ENCODE results near the gene CBL.

DNA sequence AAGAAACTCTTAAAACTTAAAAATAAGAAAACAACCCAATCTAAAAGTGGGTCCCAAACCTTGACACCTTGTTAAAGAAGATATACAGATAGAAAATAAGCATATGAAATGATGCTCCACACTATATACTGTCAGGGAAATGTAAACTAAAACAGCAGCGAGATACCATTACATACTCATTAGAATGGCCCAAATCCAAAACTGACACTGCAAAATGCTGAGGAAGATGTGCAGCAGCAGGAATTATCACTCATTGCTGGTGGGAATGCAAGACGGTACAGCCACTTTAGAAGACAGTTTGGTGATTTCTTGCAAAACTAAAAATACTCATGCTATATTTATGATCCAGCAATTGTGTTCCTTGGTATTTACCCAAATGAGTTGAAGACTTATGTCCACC lies 123.2 kb downstream of the CBL start:
- TF ChIP-seq, protein P1, sequence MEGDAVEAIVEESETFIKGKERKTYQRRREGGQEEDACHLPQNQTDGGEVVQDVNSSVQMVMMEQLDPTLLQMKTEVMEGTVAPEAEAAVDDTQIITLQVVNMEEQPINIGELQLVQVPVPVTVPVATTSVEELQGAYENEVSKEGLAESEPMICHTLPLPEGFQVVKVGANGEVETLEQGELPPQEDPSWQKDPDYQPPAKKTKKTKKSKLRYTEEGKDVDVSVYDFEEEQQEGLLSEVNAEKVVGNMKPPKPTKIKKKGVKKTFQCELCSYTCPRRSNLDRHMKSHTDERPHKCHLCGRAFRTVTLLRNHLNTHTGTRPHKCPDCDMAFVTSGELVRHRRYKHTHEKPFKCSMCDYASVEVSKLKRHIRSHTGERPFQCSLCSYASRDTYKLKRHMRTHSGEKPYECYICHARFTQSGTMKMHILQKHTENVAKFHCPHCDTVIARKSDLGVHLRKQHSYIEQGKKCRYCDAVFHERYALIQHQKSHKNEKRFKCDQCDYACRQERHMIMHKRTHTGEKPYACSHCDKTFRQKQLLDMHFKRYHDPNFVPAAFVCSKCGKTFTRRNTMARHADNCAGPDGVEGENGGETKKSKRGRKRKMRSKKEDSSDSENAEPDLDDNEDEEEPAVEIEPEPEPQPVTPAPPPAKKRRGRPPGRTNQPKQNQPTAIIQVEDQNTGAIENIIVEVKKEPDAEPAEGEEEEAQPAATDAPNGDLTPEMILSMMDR (IDR thresholded peaks at IDR 0.05): no peak
- no peak for TF ChIP-seq POLR2A (IDR thresholded peaks at IDR 0.05)
